Activated CD8-positive, alpha-beta memory T cell treated with anti-CD3 and anti-CD28 coated beads, Interleukin-2, amount 50 U/mL, for 4 hours (primary cell): ENCODE measurements around the gene EED.

ENCODE experiments used
- DNase-seq: peaks from one replicate; pipeline ENCODE4 v3.0.0-alpha.2; 2020

Gene EED, protein sequence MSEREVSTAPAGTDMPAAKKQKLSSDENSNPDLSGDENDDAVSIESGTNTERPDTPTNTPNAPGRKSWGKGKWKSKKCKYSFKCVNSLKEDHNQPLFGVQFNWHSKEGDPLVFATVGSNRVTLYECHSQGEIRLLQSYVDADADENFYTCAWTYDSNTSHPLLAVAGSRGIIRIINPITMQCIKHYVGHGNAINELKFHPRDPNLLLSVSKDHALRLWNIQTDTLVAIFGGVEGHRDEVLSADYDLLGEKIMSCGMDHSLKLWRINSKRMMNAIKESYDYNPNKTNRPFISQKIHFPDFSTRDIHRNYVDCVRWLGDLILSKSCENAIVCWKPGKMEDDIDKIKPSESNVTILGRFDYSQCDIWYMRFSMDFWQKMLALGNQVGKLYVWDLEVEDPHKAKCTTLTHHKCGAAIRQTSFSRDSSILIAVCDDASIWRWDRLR

DNA sequence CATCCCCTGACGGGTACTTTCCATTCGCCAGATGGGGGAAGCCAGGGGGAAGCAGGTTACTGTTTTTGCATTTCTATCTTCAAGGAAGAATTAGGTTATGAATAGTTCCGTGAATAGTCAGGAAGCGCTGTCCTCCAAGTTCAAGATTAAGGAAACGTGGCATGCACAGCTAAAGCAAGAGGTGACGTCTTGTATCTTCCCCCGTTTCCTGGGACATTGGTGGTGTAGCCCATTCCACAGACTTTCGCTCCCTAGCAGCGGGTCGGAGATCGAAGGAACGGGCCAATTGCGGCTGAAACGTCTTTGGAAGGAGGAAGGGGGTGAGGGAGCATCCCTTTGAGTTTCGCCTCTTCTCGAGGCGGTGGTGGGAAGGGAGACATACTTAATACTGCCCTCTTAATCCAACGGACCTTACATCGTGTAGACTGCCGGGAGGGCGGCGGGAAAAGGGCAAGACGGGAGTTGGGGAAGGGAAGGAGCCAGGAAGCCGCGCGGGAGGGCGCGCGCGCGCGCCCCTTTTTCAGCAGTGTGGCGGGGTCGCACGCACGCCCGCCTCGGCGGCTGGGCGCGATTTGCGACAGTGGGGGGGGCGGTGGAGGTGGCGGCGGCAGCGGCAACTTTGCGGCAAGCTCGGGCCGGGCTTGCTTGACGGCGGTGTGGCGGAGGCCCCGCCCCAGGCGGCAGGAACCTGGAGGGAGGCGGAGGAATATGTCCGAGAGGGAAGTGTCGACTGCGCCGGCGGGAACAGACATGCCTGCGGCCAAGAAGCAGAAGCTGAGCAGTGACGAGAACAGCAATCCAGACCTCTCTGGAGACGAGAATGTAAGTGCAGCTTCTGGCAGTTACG lies at the start of gene EED:
Gene EED (plus strand): TSS at position 232 of the 847 bp plus-strand sequence. CDS start 477 bp downstream, at position 709.
- peak; percentile 96 for DNase-seq

DNA sequence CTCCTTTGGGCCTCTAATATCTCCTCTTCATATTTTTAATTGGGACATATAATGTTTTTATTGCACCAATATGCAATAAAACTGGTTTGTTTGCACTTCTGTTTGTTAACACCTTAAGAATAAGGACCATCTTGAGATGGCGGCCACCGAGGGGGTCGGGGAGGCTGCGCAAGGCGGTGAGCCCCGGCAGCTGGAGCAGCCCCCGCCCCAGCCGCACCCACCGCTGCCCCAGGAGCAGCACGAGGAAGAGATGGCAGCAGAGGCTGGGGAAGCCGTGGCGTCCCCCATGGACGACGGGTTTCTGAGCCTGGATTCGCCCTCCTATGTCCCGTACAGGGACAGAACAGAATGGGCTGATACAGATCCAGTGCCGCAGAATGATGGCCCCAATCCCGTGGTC lies 49.6 kb upstream of the EED start:
- no peak for DNase-seq

DNA sequence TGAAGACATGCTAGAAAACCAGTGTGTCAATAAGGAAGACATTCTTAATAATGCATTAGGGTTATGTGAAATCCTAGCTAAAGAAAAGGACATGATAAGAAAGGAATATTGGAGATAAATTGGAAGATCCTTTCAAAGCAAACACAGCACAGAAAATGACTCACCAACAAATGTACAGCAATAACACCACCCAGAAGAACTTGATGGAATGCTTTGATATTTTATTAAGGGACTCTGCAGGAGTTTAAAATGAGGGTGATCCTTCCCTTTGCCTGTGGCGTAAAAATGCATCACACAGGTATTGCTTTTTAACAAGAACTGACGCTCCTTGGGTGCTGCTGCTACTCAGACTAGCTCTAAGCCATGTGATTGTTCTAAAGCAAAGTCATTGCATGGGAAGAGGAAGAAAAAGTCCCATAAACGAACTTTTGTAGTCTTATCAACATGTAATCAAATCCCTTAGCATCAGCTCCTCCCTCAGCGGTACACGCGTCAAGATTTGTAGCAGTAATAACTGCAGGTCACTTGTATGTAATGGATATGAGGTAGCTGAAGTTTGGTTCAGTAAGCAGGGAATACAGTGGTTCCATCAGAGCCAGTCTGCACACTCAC lies 48.4 kb upstream of the EED start:
- no peak for DNase-seq

DNA sequence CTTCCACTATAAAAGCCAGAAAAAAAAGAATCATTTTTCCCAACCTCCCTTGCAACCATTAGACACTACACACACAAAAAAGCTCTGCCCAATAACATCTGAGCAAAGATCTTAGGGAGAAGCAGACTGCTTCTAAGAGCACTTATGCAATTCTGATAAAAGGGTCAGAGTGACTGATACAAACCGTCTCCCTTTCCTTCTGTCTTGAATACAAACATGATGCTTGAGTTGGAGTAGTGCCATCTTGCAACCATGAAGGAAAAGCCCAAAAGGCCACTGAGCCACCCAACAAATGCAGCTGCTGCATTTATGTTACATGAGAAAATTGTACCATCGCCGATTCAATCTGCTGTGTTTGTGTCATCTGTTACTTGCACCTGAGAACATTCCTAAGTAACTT lies 47.6 kb upstream of the EED start:
- DNase-seq: no peak

DNA sequence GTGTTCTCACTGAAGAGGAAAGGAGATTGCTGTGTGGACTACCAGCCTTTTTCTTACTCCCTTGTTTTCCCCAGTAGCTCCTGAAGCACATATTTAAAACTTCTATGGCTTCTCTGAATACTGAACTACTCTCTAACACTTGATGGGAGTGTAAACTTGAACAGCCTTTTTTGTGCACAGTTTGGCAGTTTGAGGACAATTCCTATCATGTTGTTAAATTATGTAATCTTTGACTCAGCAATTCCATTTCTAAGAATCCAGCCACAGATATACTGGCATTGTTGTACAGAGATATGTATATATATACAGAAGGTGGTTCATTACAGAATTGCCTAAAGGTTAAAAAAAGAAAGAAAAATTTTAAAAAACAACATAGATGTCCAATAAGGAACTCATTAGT lies 47.1 kb upstream of the EED start:
- DNase-seq: no peak

DNA sequence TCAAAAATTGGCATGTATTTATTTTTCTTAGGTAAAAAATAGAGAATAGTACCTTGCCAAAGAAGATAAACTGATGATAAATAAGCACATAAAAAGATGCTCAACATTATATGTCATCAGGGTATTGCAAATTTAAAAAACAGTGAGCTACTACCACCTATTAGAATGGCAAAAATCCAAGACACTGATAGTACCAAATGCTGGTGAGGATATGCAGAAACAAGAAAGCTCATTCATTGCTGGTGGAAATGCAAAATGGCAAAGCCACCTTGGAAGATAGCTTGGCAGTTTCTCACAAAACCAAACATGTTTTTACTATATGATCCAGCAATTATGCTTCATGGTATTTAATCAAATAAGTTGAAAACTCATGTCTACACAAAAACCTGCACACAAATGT lies 46.4 kb upstream of the EED start:
- DNase-seq: no peak

DNA sequence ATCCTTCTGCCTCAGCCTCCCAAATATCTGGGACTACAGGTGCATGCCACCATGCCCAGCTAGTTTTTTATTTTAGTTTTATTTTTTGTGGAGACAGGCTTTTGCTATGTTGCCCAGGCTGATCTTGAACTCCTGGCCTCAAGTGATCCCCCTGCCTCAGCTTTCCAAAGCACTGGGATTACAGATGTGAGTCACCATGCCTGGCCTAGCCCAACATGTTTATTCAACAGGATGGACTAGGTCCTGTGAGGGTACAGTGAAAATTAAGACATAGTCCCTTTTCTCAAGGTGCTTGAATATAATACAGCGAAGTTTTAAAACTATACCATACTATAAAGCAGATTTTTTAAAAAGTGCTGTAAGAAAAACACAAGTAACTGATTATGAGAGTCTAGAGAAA lies 45.2 kb upstream of the EED start:
- DNase-seq: no peak

DNA sequence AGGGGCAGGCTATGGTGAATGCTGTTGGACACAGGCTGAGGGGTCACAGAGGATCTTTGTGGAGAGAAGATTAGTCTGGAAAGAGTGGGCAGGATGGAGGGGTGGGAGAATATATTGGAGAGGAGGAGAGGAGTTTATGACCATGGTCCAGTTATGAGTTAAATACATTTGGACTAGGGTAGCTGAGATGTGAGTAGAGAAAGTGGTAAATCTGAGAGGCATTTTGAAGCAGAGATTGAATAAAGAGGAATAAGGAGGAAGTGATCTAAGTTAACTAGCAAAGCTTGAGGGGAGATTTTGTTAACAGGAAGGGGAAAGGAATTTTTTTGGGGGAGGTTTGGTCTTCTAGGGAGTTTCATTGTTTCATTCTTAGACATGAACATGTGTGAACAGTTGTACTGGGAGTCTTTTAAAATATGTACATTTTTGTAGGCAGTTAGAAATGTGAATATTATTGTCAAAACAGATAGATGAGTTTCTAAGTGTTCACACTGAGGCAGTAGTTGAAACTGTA lies 43.1 kb upstream of the EED start:
- no peak for DNase-seq

DNA sequence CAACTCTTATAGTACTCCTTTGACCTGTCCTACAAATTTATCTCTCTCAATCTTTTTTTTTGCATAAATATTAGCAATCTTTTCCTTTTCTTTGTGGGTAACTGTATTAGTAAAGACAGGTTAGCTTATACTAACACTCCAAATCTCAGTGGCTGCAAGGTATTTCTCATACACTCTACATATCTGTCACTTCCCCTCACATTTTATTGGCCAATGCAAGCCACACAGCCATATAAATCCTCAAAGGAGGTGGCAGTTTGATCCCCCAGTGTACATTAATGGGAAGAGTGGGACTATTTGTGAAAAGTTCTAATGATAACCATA lies 42.6 kb upstream of the EED start:
- no peak for DNase-seq

DNA sequence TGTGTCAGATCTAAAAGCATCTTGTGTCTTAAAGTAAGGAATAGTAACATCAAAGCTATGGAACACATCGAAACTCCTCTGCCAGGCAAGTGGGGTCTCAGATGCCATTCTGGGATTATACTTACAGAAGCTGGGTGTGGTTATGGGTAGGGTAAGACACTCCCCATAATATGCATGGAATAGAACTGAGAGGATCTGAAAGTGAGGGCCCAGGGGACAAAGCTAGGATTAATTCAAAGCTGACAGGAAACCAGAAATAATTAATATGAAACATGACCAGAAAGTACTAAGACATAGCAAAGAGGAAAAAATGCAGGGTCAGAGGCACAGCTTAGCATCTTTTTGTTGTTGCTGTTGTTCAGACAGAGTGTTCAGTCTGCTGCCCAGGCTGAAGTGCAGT lies 40.2 kb upstream of the EED start:
- no peak for DNase-seq

DNA sequence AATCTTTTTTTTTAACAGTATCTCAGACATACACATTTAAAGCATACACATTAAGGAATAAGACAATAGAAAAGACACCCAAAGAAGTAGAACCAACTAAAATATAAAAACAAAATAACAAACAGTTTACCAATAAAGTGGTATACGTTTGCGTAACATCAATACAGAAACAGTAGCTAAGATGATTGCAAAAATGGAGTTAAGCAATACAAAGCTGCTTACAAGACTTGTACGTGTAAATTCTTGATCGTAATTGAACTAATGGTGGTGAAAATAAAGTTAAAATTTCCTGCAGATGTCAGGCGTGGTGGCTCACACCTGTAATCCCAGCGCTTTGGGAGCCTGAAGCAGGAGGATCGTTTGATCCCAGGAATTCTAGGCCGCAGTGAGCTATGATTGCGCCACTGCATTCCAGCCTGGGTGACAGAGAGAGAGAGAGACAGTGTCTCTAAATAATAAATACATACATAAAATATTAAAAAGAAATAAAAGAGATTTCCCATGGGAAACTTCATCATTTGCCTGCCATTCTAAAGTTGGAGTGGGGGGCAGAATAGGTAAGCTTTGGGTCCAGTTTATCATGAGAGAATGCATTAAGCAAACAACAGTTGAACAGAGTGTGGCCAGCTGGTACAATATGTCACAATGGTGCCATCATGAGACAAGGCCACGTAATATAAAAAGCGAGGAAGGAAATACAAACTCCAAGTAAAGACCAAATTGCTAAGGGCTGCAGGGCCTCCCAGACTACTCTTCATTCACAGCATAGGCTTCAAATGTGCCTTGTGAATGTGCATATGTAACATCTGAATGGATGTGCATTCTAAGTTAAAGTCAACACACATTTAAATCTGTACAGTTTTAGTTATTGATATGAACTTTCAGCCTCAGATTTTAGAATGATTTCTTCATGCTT lies 38.9 kb upstream of the EED start:
- DNase-seq: no peak

DNA sequence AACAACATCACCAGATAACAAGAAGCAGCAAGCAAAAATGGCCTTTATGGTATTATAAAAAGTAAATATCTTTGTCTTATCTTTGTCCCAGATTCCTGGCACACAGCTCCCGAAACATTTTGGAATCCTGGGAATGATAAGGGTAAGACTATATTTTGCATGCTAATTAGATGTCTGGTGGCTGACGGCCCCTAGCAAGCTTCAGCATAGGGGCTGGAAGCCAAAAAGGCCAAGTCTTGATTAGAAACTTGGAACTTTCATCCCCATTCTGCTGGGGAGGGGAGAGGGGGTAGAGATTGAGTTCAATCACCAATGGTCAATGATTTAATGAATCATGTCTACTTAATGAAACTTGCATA lies 38.2 kb upstream of the EED start:
- DNase-seq: no peak

DNA sequence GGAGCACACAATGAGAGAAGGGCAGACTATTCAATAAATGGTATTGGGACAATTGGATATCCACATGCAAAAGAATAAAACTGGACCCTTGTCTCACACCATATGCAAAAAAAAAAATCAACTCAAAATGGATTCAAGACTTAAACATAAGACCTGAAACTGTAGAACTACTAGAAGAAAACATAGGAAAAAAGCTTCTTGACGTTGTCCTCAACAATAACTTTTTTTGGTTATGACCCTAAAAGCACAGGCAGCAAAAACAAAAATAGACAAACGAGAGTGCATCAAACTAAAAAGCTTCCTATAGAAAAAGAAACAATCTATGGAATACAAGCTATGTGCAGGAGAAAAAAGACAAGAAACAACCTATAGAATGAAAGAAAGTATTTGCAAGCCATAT lies 37.1 kb upstream of the EED start:
- DNase-seq: no peak

DNA sequence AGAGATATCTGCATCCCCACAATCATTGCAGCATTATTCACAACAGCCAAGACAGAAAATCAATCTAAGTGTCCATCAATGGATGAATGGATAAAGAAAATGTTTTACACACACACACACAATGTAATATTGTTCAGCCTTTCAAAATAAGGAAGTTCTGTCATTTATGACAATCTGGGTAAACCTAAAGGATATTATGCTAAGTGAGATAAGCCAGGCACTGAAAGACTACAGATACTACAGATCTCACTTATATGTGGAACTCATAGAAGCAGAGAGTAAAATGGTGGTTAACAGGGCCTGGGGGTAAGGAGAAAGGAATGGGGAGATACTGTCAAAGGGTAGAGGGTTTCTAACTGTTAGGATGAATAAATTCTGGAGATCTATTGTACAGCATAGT lies 36.0 kb upstream of the EED start:
- no peak for DNase-seq

DNA sequence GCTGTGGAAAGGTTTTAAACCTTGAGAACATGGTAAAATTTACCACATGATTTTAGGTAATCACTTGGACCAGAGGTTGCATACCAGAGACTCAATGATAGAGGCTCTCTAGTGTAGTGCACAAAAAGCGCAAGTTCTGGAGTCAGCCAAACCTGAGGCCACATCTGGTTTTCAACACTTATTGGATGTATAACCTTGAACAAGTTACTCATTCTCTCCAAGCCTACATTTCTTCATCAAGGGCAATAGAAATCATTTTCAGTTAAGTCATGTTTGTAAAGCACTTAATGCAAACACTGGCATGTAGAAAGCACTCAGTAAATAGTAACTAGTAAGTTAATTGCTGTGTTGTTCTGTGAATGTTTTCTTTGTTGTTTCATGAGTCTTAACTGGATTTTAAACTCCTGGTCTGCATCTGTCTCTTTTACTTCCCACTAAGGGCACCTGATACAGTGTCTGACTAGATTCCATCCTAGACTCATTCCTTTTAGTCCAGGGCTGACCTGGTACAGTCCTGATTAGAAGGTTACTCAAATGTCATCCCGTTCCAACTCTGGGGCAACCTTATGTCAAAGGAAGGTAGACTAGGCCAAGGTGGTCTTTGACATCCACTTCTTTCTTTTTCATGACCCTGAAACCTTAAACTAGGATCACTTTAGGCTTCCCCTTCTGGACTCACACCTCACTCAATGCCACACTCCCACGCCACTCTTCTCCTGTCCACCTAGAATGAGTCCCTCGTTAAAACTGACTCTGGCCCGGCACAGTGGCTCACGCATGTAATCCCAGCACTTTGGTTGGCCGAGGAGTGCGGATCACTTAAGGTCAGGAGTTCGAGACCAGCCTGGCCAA lies 34.5 kb upstream of the EED start:
- no peak for DNase-seq

DNA sequence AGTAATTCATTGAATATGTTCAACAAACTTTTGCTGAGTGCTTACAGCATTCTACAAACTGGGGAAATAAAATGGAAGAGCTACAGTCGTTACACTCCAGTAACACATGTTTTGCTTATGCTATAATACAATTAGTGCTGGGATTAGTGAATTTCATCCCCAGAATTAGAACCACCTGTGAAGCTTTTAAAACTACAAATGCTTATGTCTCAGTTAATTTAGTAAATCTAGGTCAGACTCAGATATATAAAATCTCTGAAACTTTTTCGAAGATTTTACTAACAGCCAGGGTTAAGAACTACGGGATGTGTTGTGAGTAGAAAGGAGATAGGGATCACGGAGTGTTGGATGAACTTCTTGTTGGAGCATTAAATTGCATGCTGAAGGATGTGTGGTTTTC lies 33.7 kb upstream of the EED start:
- DNase-seq: no peak

DNA sequence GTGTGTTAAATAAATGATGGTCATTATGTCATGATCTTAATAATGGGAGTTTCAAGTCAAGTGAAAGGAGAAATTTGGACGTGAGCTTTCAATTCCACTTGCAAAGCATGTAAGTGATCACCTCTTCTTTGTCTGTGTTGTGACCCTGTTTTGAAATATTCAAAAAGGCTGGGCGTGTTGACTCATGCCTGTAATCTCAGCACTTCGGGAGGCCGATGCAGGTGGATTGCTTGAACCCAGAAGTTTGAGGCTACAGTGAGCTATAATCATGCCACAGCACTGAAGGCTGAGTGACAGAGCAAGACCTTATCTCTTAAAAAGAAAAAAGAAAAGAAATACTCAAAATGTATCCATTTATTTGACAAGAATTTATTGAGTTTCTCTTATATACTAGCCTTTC lies 32.9 kb upstream of the EED start:
- DNase-seq: no peak

DNA sequence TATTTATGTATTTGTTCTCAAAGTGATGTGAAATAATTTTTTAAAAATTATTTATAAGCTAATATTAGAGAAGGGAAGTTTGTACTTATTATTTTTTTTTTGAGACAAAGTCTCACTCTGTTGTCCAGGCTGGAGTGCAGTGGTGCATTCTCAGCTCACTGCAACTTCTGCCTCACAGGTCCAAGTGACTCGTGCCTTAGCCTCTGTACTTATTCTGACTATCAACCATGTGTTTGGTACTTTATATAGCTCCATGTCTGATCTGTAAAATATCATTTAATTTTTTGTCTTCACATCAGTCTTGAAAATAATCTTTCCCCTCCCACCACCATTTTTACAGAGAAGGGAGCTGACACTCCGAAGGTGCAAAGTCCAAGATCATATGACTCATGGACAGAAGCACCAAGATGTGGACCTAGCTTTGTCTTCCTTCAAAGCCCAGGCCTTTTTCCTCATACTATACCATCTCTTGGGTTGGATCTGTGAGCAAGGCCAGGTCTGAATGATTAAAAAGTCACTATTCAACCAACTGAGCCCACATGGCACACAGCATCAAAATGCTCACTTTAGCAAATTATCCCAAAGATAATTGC lies 32.4 kb upstream of the EED start:
- no peak for DNase-seq

DNA sequence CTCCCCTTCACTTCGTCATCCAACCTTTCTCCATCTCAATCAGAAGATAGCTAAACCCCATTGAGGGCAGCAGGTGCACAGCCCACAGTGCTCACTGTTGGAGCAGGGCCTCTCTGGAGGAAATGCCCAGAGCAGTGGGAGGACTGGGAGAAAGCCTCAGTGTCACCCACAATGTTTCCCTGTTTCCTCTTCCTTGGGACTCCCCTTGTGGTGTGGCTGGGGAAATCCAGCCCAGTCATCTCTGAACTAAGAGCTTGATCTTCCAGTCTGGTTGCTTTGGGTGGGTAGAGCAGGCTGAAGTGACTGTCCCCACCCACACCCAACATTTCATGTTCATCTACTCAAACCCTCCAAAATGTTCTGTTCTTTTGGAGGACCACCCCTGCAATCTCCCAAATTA lies 29.8 kb upstream of the EED start:
- DNase-seq: peak; percentile 16

DNA sequence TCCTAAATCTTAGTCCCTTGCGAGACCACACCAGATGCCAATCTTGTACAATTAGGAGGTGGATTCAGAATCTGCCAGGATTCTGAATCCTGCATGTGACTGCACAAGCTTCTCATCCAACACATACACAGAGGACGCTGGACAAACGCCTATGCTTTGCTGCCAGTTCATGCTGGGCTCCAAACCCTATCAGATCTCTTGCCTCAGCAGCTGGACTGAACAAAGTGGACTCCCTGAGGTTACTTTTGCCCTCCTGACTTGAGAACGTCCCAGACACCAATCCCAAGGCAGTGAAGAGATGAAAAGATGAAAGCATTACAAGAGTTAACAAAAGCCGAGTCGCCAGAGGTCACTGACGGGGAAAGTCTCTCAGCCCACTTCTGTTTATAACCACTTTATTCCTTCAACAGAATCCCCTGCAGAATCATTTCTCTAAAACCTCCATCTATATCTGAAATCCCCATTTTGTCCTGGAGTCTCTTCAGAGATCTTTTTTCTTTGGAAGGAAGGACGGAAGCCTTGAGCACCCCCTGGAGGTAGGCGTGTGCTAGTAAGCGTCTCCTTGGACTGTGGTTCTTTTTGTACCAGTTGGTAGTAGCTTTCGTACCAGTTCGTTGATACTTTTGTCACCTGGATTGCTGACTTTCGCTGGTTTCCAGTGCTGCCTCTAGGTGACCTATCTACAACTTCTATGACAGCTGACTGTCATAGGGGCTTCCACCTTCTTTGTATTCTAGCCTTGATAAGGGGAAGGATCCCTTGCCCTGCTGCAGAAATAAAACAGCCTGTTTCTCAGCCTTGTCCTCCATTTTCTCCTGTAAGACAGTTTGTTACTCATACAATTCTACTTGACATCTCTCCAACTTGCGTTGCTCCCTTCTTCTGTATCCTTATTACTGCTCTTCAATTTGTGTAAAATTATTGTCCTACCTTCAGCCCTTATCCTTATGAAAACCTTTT lies 26.1 kb upstream of the EED start:
- peak; percentile 61 for DNase-seq
